HL-60 (cell line): ENCODE measurements around the gene KIF24.

Source experiments
- CTCF ChIP-seq: IDR thresholded peaks from one replicate; pipeline ENCODE4 v1.5.1; 2011; ENCODE audit warnings: low read length, control low read depth, inconsistent platforms; ENCODE audit not compliant: insufficient read depth
- GABPA ChIP-seq: IDR thresholded peaks from 2 replicates; pipeline ENCODE4 v1.6.1; 2012; ENCODE audit warnings: low read depth
- REST ChIP-seq: IDR thresholded peaks from 2 replicates; pipeline ENCODE4 v1.6.1; 2012; ENCODE audit warnings: low read depth; ENCODE audit not compliant: insufficient replicate concordance
- SPI1 ChIP-seq: IDR thresholded peaks from 2 replicates; pipeline ENCODE4 v1.6.1; 2012; ENCODE audit warnings: low read depth, mild to moderate bottlenecking, borderline replicate concordance

- TF ChIP-seq REST = no peak
- no peak for TF ChIP-seq CTCF
- no peak for TF ChIP-seq GABPA
- no peak for TF ChIP-seq SPI1
These were observed 4.8 kb upstream of the KIF24 start for GRCh38 chr9:34333836-34334235.
